NCI-H82 treated with DMSO at 0.1 percent for 48 hours (cell line): ENCODE data around the gene CKLF.

ENCODE experiments used
- DNase-seq: peaks from one replicate; lab custom pipeline; 2025; ENCODE audit not compliant: unreplicated experiment; lab: John Stamatoyannopoulos, UW

Gene CKLF

DNA sequence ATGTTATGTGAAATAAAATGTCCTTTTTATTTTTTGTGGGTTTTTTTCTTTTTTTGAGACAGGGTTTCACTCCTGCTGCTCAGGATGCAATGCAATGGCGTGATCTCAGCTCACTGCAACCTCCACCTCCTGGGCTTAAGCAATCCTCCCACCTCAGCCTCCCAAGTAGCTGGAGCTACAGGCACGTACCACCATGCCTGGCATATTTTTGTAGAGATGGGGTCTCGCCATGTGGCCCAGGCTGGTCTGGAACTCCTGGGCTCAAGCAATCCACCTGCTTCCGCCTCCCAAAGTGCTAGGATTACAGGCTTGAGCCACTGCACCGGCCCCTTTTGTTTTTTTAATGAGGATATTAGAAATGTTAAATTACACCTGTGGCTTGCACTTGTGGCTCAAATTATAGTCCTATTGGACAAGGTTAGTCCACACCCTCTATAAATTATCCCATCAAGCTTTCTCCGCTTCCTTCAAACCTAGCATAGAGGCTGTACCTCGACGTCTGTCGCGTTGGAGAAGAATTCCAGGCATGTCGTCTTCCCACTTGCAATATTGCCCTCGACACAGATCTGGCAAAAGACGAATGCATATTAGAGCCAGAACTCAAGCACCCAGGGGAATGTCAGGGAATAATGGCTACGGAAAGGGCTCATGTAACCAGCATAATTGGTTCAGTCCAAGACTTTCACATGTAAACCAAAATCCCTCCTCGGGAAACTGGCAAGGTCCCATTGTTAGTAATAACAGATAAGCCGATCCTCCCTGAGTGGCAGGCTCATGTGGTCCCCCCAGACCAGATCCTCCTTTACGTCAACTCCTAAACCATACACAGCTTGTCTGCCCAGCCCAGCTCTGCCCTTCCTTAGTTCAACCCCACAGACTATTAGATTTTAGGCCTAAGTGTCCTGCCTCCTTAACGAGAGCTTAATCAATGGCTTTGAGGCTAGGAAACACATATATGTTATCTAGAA lies 10.7 kb upstream of the CKLF start:
- no peak for DNase-seq

DNA sequence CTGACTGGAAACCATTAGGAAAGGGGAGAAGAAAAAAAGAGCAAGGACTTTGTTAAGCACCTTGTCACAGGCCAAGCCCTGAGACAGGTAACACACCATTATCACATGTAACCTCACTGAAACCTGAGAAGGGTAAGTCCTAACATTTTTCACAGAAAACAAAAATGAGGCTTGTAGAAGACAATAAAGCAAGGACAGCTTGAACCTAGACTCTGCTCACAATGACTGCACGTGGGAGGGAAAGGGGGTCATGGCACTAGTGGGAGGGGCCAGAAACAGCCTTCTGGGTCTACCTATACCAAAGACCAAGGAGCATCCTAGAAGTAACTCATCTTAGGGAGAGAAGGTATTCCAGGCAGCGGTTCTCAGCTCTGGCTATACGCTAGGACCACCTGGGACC lies 10.0 kb upstream of the CKLF start:
- no peak for DNase-seq

DNA sequence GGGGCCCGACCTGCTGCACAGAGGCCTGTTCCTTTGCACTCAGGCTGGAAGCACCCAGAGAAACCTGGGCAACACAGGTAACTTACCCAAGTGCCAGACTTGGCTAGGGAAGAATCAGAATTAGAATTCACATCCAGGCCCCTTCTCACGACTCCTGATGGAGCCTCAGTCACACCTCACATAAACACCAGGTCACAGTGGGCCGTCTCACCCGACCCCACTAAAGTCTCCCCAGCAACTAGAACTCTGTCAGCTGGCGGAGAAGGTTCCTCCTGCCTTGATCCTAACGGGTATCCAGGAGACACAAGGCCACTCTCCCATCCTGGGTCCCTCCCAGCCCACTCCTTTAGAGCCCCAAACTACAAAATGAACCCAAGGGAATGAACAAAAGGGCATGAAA lies 8.8 kb upstream of the CKLF start:
- no peak for DNase-seq

DNA sequence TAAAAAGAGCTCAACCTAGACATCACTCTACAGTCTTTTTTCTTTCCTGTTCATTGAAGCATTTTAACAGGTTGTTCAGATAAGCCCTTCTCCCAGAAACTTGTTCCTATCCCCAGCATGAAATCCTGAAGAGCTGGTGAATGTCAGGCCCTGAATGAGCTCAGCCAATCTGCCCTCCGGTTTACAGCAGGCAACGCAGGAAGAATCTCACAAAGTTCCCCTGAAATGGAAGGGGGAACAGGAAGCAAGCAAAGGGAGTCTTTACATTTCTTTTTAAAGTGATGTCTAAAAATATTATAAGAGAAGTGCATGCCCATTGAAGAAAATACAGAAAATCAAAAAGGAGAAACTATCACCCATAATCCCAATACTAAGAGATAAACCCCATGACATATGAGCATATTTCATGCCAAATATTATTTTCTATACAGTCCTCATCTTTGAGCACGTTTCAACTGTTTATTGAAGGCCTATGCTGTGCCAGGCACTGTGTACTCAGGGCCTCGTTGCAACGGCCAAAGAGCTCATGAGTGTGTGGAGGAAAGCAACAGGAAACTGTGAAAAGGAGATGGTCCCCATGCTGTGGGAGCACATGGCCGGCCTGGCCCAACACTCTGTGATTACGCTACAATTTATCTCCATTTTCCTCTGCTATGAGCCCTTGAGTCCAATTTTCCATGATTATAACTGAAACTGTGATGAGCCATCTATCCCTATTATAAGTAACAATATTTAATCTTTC lies 8.2 kb upstream of the CKLF start:
- no peak for DNase-seq

GRCh38 chr16:66547101-66547989 lies 5.0 kb upstream of the CKLF start:
- DNase-seq = no peak

DNA sequence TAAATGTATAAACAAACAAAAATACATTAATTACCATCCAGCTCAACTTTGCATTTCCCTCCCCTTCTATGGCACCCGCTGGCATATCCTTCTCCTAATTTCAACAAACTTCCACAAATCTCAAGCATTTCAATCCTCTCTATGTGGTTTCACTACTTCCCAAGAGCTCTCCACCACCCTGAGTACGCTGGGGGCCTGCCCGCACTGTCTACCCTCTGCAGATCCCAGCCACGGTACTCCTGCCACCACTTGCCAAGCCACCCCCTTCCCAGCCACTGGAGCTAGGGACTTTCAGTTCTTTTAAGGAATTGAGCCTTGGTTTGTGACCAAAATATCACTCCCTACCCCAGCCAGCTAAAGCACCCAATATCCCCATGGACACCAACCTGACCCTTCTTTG lies 4.3 kb upstream of the CKLF start:
- no peak for DNase-seq

- no peak for DNase-seq
Measured at GRCh38 chr16:66548868-66549267, 3.5 kb upstream of the CKLF start.

DNA sequence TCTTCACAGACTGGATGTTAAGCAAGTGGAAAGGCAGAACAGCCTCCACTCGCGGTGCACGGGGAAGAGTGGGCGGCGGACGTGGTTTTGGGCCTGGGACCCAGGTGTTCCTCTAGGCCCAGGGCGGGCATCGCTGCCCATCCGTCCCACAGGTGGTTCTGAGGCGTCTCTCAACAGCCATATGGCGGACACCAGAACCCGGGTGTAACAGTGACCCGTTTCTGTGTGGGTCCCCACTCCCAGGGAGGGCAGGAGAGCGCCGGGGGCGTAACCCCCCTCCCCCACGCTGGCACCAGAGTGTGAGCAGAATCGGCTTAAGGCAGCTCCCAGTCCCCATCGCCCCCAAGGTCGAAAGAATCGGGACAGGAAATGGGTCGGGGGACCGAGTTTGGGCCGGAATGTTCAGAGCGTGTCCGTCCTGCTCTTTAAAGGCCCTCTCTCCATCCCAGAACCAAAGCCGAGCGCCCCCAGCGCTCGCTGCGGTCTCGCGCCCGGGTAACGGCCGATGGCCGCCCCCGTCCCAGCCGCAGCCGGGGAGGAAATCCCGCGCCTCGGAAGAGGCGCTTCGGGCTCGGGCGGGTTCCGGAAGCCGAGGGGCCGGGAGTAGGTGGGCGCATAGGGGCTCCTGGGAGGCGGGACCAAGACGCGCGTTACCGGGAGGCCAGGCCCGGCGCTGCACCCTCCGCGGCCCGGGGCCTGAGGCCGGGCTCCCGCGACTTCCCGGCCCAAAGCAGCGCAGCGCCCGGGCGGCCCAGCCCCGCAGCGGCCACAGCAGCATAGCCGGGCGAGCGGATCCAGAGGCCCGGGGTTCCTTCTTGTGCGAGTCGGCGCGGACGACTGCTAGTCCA lies 2.9 kb upstream of the CKLF start, which contains the start of gene TK2:
TSS of gene TK2 (minus strand) at position 839 of the 848 bp plus-strand sequence. CDS start at position 778, 61 bp downstream.
- no peak for DNase-seq

DNA sequence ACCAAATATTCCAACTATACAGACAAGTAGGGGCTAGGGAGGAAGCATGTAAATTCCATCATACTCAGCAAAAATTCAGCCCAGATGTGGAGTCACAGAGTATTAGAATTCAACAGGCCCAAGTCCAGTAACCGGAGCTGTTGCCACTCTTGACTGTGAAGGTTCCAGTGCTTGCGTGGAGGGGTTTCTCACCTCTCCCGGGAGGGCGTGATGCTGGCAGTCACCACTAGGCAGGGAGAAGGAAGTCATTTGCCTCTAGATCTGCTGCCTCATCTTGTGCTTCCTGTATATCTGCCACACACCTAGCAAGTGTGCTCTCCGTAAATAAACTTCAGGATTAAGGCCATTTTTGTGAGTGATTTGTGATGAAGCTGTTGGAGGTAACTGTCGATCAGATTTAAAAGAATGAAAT lies 1.0 kb upstream of the CKLF start:
- peak; percentile 17 for DNase-seq

GRCh38 chr16:66551788-66552285 lies 539 bp upstream of the CKLF start:
- DNase-seq = no peak

- no peak for DNase-seq
Measured at GRCh38 chr16:66553223-66553622, 847 bp downstream of the CKLF start.

- DNase-seq = no peak
Measured at GRCh38 chr16:66554021-66554420, 1.6 kb downstream of the CKLF start.

DNA sequence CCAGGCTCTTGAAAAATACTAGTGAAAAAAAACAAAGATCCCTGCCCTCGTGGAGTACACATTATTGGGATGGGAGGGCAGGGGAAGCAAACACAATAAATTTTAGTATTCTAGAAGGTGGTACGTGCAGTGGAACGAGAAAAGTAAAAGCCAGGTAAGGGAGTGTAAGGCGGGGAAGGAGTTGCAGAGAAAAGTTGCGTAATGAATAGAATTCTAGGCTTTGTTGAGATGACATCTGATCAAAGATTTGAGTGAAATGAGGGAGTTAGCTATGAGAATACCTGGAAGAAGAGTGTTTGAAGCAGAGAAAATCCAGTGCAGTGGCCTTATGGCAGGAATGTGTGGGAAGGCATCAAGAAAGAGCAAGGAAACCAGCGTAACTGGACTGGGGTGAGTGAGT lies 2.1 kb downstream of the CKLF start:
- no peak for DNase-seq

DNA sequence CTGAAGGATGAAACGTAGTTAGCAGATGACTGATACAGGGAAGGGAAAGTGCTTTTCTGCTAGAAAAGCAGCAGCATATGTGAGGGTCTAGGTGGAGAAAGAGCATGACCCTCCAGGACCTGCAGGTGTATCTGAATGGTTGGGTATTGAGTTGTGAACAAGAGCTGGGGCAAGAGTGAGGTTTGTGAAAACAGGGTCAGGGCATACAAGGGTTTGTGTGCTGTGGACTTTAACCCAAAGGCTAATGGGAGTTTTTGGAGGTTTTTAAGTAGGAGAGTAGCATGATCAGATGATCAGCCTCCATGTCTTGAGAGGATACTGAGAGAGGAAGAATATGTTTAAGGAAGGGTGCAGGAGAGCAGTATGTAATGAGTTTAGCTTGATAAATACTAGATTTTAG lies 7.7 kb downstream of the CKLF start:
- no peak for DNase-seq

DNA sequence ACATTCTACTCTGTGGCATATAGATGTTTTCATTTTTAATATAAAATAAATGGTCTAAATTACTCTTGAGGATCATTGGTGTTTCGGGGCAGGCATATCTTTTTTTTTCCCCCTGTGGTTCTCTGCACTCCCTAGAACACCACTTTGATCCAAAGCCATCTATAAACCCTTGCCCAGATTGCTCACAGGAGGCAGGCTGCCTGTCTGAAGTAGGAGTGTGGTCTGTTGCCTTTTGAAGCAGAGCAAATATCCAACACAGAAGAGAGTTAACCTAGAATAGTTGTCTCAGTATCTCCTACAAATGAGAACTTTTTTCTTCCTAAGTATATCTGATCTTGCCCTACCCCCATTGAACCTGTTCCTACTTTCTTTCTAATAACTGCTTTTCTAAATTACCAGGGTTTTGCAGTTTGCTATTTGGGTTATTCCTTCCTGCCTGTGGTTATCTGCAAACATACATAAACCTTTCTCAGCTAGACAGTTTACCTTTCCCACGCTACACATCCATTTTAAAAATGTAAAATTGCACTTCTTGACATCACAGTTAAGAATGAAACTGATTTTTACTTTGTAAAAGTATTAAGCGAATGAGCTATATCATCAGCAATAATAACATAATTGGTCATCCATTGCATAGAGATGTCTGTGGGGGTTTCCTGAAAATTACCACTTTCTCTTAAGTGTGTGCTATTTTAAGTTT lies 9.2 kb downstream of the CKLF start:
- DNase-seq = no peak

GRCh38 chr16:66562409-66562808 lies 10.0 kb downstream of the CKLF start:
- DNase-seq = no peak

- no peak for DNase-seq
Measured at GRCh38 chr16:66562986-66563385, 10.6 kb downstream of the CKLF start.

- no peak for DNase-seq
Measured at GRCh38 chr16:66563574-66564334, 11.4 kb downstream of the CKLF start.
